ENCODE measurements around the gene RIOK1.

RIOK1 gene

DNA sequence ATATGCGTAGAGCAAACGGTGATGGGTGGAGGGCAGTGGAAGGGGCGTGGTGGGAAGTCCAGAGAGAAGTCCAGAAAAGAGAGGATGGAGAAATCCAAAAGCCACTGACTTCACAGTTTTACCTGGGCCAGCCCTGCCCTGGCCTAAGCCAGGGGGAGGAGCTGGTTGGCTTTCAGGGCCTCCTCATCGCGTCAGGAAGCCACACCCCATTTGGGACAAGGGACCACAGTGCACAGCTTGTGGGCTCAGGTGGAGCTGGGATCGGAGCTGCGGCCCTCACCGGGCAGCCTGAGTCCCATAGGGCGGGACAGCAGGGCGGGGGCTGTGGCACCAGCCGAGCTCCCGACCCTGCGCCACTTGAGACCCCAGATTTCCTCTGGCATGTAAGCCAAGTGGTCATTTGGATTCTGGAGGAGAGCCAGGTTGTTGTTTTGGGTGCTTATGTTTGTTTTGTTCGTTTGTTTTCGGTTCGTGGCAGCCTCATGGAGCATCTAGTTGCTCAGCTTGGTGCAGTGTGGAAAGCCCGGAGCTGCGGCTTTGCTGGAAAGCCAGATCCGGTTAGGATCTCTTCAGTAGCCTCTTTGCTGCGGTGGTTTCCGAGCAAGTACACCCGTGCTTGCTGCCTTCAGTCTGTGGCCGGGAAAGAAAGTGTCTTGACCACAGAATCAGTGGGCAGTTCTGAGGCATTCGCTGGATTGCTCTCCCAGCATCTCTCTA is 42.2 kb downstream of the RIOK1 start:
- TF ChIP-seq CTCF (IDR thresholded peaks at IDR 0.05; ENCODE audit: insufficient read depth, missing control alignments): no peak
- DNase-seq (ENCODE audit: insufficient read length, low spot score) (no peak), FAIRE-seq (no peak)

DNA sequence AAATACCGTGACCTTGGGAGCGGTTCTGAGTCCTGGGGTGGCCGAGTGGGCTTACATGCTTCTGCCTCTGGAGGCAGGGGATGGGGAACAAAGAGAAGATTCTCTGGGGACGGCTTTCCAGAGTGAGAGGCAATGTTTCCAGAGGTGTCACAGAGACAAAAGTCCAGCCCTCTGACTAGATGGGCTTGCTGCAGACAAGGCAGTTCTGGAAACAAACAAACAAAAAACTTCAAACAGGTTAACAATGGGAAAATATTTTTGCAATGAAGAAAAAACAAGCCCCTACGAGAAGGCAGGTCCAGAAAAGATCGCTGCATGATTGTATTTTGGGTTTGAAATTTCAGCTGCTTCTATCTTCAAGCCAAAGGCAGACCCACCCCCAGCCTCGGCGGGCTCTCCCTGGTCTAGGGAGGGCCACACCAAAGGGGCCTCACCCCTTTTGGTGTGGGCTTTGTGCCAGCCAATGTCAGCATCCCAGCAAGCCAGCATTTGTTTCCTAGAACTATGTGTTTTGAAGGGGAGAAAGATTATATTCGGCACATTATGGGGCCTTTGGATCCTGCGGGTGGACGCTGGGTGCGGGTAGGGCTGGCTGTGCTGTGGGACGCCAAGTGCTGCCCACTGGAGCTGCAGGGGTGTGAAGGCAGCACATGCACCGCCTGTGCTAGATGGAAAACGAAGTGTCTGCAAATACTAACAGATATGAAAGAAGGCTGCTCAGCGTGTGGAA is 42.9 kb downstream of the RIOK1 start:
- FAIRE-seq (no peak), DNase-seq (ENCODE audit: insufficient read length, low spot score) (no peak)
- no peak for TF ChIP-seq CTCF (IDR thresholded peaks at IDR 0.05; ENCODE audit: insufficient read depth, missing control alignments)

DNA sequence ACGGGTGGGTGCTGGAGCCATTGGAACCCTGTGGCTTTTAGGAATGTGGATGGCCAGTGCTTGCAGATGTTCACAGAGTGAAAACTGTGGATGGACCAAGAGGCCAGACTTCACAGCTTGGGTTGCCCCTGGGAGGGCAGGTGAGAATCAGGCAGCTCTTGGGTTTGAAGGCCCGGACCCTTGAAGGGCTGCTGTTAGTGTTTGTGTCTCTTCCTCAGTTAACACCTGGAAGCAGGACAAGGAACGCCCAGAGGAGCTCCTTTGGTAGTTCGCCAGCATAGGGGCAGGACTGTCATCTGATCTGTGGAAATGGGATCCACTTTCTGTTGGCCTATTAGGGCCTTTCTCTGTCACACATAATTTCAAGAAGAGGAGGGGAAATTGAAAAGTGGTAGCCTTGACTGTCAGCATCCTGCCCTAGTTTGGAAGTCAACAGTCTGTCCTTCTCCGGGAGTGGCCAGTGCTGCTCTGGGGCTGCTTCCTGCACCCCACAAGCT is 43.6 kb downstream of the RIOK1 start:
- TF ChIP-seq CTCF (IDR thresholded peaks at IDR 0.05; ENCODE audit: insufficient read depth, missing control alignments): no peak
- FAIRE-seq (no peak), DNase-seq (ENCODE audit: insufficient read length, low spot score) (no peak)

- DNase-seq (ENCODE audit: insufficient read length, low spot score) (no peak), FAIRE-seq (no peak)
- TF ChIP-seq CTCF (IDR thresholded peaks at IDR 0.05; ENCODE audit: insufficient read depth, missing control alignments): no peak
Observed at GRCh38 chr6:7434672-7435071, 45.1 kb downstream of the RIOK1 start.

- no peak for TF ChIP-seq CTCF (IDR thresholded peaks at IDR 0.05; ENCODE audit: insufficient read depth, missing control alignments)
- no peak for DNase-seq (ENCODE audit: insufficient read length, low spot score)
- FAIRE-seq: no peak
Observed at GRCh38 chr6:7438011-7438410, 48.4 kb downstream of the RIOK1 start.

- FAIRE-seq (no peak), DNase-seq (ENCODE audit: insufficient read length, low spot score) (no peak)
- no peak for TF ChIP-seq CTCF (IDR thresholded peaks at IDR 0.05; ENCODE audit: insufficient read depth, missing control alignments)
Observed at GRCh38 chr6:7439228-7439627, 49.6 kb downstream of the RIOK1 start.

DNA sequence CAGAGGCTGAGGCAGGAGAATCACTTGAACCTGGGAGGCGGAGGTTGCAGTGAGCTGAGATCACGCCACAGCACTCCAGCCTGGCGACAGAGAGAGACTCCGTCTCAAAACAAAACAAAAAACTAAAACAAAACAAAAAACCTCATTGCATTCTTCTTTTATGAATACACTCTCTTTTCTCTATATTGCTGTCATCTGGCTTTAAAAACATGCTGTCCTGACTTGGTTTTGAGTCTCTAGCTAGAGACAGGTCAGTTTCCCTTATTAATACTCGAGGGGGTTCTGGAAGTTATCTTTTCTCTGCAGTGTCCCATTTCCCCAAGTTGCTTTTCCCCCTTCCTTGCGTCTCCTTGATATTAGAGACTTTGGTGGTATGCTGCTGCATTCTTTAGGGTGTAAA is 50.9 kb downstream of the RIOK1 start:
- TF ChIP-seq CTCF (IDR thresholded peaks at IDR 0.05; ENCODE audit: insufficient read depth, missing control alignments): no peak
- DNase-seq (ENCODE audit: insufficient read length, low spot score): no peak
- no peak for FAIRE-seq

All from D721Med (cell line).